Measurements from ENCODE around the gene MSL1. TPM values are rescaled to one million over a fixed set of nuclear protein-coding genes. Genes with fewer than 3 reads are reported as not detected.
A peak's percentile ranks its signal among the peaks of the same experiment; 100 is the strongest.

Gene MSL1
- total and polyA plus RNA-seq, 2 of the 13 experiments (the other 11 are each of a cell fraction or from before 2014, with no cell fraction given), result 63.8 to 88.5 TPM

- peak; percentile 92 for TF ChIP-seq ZBTB2 (CRISPR knock-in tag; IDR thresholded peaks at IDR 0.05; ENCODE audit: low read depth)
- TF ChIP-seq MAFG (CRISPR knock-in tag; IDR thresholded peaks at IDR 0.05), result no peak
- TF ChIP-seq RARA (CRISPR knock-in tag; IDR thresholded peaks at IDR 0.05), result peak; percentile 95
- no peak for TF ChIP-seq ZNF597 (CRISPR knock-in tag; IDR thresholded peaks at IDR 0.05)
- TF ChIP-seq, protein P1, sequence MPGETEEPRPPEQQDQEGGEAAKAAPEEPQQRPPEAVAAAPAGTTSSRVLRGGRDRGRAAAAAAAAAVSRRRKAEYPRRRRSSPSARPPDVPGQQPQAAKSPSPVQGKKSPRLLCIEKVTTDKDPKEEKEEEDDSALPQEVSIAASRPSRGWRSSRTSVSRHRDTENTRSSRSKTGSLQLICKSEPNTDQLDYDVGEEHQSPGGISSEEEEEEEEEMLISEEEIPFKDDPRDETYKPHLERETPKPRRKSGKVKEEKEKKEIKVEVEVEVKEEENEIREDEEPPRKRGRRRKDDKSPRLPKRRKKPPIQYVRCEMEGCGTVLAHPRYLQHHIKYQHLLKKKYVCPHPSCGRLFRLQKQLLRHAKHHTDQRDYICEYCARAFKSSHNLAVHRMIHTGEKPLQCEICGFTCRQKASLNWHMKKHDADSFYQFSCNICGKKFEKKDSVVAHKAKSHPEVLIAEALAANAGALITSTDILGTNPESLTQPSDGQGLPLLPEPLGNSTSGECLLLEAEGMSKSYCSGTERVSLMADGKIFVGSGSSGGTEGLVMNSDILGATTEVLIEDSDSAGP (CRISPR knock-in tag; IDR thresholded peaks at IDR 0.05; ENCODE audit: borderline replicate concordance), result peak; percentile 95
- TF ChIP-seq MBD4 (IDR thresholded peaks at IDR 0.05; ENCODE audit: borderline replicate concordance, low read length), result no peak
- TF ChIP-seq ARNTL (CRISPR knock-in tag; IDR thresholded peaks at IDR 0.05), result peak; percentile 100
- peak; percentile 92 for TF ChIP-seq PPARG (CRISPR knock-in tag; conservative IDR thresholded peaks at IDR 0.05)
- no peak for TF ChIP-seq ZNF768 (CRISPR knock-in tag; IDR thresholded peaks at IDR 0.05)
- peak; percentile 11; the same call in 1 of the 2 replicates for TF ChIP-seq SIX1 (CRISPR knock-in tag; IDR thresholded peaks at IDR 0.05; ENCODE audit: borderline replicate concordance)
- peak; percentile 98 for TF ChIP-seq SALL1 (CRISPR knock-in tag; IDR thresholded peaks at IDR 0.05)
- no peak for TF ChIP-seq ZNF20 (CRISPR knock-in tag; IDR thresholded peaks at IDR 0.05)
- TF ChIP-seq HDAC2 (CRISPR knock-in tag; IDR thresholded peaks at IDR 0.05), result peak; percentile 86
- TF ChIP-seq ZNF878 (CRISPR knock-in tag; IDR thresholded peaks at IDR 0.05), result no peak
- no peak for TF ChIP-seq SNRNP70 (IDR thresholded peaks at IDR 0.05; ENCODE audit: low read depth, low read length)
- 0 out of 2 replicates have a peak, but pooled peaks have one; percentile 80 for TF ChIP-seq ZNF234 (CRISPR knock-in tag; conservative IDR thresholded peaks at IDR 0.05)
- peak; percentile 86 for TF ChIP-seq SNAPC4 (CRISPR knock-in tag; IDR thresholded peaks at IDR 0.05)
These were observed 21.0 kb upstream of the MSL1 start (continued) for GRCh38 chr17:40100669-40101366.
